Erythroblast (primary cell): ENCODE measurements around the gene CEACAM6.

Experiments used
- GATA1 ChIP-seq: IDR thresholded peaks from 2 replicates; pipeline ENCODE4 v1.6.1; 2011; ENCODE audit warnings: low read depth, mild to moderate bottlenecking, control low read depth, low read length, moderate library complexity
- POLR2A ChIP-seq: IDR thresholded peaks from 2 replicates; pipeline ENCODE4 v1.6.1; 2011; ENCODE audit warnings: mild to moderate bottlenecking, low read length

GRCh38 chr19:41810301-41810700 lies 55.0 kb downstream of the CEACAM6 start:
- no peak for TF ChIP-seq POLR2A
- no peak for TF ChIP-seq GATA1
